AG04450 (cell line): ENCODE results near the gene CDH13. TPM values are rescaled to one million over a fixed set of nuclear protein-coding genes. Genes with fewer than 3 reads are reported as not detected.

Experiments used
- CTCF ChIA-PET: fragments of 300-600, 350-600 bp; formaldehyde crosslinking; extraction: SDS; loops from one replicate; lab custom pipeline; 2022; ENCODE audit warnings: antibody characterized with exemption, inconsistent platforms; lab: Charles Lee
- POLR2A ChIA-PET: fragments of 350-600 bp; formaldehyde crosslinking; extraction: SDS; loops from one replicate; lab custom pipeline; 2021; ENCODE audit warnings: antibody characterized with exemption, inconsistent platforms; lab: Yijun Ruan, JAX
- DNase-seq: peaks from one replicate; pipeline ENCODE4 v3.0.0-alpha.2; 2011; ENCODE audit warnings: low read depth, low spot score
- H3K27ac ChIP-seq: one replicate; pipeline ENCODE4 v1.5.1; 2012; ENCODE audit warnings: low read depth, low read length, control low read depth
- H3K27me3 ChIP-seq: one replicate; pipeline ENCODE4 v1.6.0; 2012; ENCODE audit warnings: low read length; ENCODE audit not compliant: control insufficient read depth, insufficient read depth
- H3K4me3 ChIP-seq: 2 replicates; pipeline ENCODE4 v1.5.1; 2011; ENCODE audit warnings: mild to moderate bottlenecking, low read depth, low read length, control low read depth
- H3K9me3 ChIP-seq: 2 replicates; pipeline ENCODE4 v1.5.1; 2012; ENCODE audit warnings: low read length; ENCODE audit not compliant: control insufficient read depth, insufficient read depth
- polyA plus RNA-seq: library from polyadenylated mRNA; depleted of rRNA; stranded (reverse); fragments of >200 nt; gene quantifications from 2 replicates; pipeline ENCODE4 v1.2.3, GENCODE V29; 2011
- TF ChIP-seq, protein P1 (sequence below): IDR thresholded peaks from 2 replicates; pipeline ENCODE4 v1.5.1; 2011; ENCODE audit warnings: low read depth, low read length, control low read depth, inconsistent platforms

Gene CDH13
- polyA plus RNA-seq, 1 experiment: 55.0 TPM

DNA sequence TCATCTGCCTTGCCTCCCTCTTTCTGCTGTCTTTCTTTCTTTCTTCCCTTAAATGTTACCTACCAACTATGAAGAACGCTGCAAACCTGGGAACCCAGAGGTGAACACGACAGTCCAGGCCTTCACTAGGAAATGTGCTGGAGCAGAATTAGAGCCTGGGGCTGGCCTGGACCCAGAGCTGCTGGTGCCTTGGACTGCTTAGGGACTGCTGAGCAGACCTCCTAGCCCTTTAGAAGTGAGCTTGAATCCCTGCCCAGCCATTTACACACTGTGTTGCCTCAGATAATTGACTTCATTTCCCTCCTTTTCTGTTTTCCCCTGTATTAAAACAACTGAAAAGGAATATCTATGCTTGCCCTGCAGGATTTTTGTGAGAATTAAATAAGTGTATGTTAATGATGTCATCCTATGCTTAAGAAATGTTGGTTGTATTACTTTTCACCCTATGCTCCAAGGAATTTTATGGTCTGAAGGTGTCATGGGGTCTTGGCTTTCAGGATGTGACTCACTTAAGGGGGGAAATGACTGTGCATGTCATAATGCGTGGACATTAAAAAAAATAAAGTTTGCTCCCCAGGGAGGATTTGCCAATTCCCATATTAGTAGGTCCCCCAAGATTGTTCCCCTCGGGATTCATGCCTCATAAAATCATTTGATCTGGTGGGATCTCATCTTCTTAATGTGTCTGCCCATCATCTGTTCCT lies 11.5 kb downstream of the CDH13 start:
- no peak for DNase-seq
- POLR2A ChIA-PET: interaction anchor here (0.6 kb wide), 1 partner anchor 15 kb away, joined by 3 read pairs; no protein-coding TSS in a partner anchor
- no peaks in the 10 kb centered on the region for H3K27me3 ChIP-seq
- H3K9me3 ChIP-seq: no peaks in the 10 kb centered on the region
- TF ChIP-seq, protein P1, sequence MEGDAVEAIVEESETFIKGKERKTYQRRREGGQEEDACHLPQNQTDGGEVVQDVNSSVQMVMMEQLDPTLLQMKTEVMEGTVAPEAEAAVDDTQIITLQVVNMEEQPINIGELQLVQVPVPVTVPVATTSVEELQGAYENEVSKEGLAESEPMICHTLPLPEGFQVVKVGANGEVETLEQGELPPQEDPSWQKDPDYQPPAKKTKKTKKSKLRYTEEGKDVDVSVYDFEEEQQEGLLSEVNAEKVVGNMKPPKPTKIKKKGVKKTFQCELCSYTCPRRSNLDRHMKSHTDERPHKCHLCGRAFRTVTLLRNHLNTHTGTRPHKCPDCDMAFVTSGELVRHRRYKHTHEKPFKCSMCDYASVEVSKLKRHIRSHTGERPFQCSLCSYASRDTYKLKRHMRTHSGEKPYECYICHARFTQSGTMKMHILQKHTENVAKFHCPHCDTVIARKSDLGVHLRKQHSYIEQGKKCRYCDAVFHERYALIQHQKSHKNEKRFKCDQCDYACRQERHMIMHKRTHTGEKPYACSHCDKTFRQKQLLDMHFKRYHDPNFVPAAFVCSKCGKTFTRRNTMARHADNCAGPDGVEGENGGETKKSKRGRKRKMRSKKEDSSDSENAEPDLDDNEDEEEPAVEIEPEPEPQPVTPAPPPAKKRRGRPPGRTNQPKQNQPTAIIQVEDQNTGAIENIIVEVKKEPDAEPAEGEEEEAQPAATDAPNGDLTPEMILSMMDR: no peak
- H3K4me3 ChIP-seq: no peak overlapping the region
- peak overlapping the region; percentile 82 for H3K27ac ChIP-seq
- CTCF ChIA-PET: interaction anchor here (1.0 to 3.2 kb wide), 5 partner anchors 9 to 34 kb away, joined by 3 to 26 read pairs (median 3); no protein-coding TSS in a partner anchor

DNA sequence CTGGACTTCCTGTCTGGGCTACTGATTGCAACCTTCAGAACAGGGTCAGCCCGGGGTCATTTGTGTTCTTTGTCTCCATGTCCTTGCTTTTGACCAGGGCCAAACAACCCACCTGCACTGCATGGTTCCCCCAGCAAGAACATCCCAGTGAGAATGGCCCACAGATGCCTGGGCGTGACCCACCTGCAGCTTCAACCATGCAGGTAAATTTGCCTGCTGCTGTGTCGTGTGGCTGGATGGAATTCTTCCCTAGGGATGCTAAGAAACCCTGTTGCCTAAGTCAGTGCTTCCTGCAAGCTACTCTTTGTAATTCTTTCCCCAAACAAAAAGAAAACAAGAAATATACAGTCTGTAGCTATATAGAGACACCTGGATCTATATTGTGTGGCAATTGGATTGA lies 12.5 kb downstream of the CDH13 start:
- Histone ChIP-seq H3K27me3 (no peaks in the 10 kb centered on the region), H3K9me3 (no peaks in the 10 kb centered on the region), H3K27ac (peak overlapping the region; percentile 39), H3K4me3 (no peak overlapping the region)
- TF ChIP-seq, protein P1: no peak
- ChIA-PET CTCF (interaction anchor here (0.6 to 3.8 kb wide), 20 partner anchors 8 to 808 kb away, joined by 3 to 34 read pairs (median 4); partner anchors contain the start of gene CDH13), POLR2A (no interaction called here)
- no peak for DNase-seq

DNA sequence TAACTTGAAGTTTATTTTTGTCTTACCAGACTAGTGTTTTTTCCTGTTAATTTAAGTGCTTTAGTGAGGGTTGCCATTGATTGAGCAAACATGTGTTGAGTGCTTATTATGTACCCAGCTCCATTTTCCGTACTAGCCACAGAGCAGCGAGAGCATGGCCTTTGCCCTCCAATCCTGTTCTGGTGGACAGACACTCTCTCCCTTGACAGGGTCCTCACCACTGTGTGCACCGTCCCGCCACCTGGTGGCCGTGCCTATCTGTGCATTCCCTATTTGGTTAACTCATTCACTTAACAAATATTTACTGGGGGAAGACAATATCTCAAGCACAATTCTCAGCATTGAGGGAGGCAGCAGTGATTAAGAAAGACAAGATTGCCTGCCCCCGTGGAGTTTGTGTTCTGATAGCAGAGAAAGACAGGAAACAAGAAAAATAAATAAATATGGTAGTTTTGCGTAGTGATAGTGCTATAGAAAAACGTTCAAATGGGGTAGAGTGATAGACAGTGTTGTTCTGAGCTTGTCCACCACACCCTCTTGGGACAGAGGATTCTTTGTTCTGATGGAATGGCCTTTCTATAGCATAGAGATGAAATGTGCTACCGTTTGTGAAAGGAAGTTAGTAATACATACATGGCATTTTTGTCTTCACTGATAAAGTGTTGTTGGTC lies 13.0 kb downstream of the CDH13 start:
- ChIA-PET CTCF (interaction anchor here (0.6 to 3.8 kb wide), 25 partner anchors 8 to 807 kb away, joined by 3 to 34 read pairs (median 3); partner anchors contain the start of gene CDH13), POLR2A (no interaction called here)
- no peak overlapping the region for H3K27ac ChIP-seq
- no peak overlapping the region for H3K4me3 ChIP-seq
- TF ChIP-seq, protein P1: peak; percentile 76
- no peaks in the 10 kb centered on the region for H3K9me3 ChIP-seq
- H3K27me3 ChIP-seq: no peaks in the 10 kb centered on the region
- no peak for DNase-seq

DNA sequence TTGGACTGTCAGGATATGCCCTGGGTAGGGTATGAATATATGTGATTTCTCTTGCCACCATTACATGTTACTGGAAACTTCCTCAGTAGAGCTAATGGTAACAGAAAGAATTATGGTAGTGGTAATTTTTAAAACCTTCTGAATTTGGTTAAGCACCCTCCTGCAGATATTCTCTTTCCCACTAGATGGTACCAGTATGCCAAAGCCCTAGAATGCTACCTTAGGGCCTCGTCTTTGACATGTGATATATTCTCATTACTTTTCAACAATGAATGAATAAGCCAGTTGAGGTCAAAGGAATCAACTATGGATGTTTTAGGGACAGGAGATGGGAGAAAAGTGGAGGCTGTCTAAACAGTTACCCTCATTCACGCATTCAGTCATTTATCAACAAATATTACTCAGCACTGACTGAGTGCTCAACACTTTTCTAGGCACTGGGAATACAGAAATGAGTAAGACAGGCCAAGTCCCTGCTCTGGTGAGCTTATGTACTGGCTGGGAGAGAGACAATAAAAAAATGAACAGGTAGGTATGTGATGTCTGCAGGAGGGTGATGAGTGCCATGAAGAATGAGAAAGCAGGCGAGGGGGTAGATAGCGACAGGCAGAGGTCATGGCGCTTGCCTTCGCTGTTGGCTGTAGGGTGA lies 14.7 kb downstream of the CDH13 start:
- Histone ChIP-seq H3K9me3 (no peaks in the 10 kb centered on the region), H3K27me3 (no peaks in the 10 kb centered on the region), H3K4me3 (no peak overlapping the region), H3K27ac (no peak overlapping the region)
- POLR2A ChIA-PET: interaction anchor here (1.6 kb wide), 1 partner anchor 12 kb away, joined by 4 read pairs; no protein-coding TSS in a partner anchor
- no peak for DNase-seq
- TF ChIP-seq, protein P1: peak; percentile 54
- CTCF ChIA-PET: interaction anchor here (0.6 to 3.8 kb wide), 8 partner anchors 9 to 137 kb away, joined by 3 to 34 read pairs (median 4); no protein-coding TSS in a partner anchor
